Measurements from ENCODE around the gene ABAT.
"Not testable (repeated sequence)": the region's sequence is repeated elsewhere in the genome, so short reads cannot be mapped to it uniquely, and the experiment has no call there.

The ABAT gene

GRCh38 chr16:8795091-8795490, 120.7 kb downstream of the ABAT start:
- no peak for DNase-seq

GRCh38 chr16:8795818-8796217, 121.4 kb downstream of the ABAT start:
- no peak for DNase-seq

GRCh38 chr16:8796469-8797363, 122.3 kb downstream of the ABAT start:
- DNase-seq: no peak

GRCh38 chr16:8797364-8798173, 123.2 kb downstream of the ABAT start, which contains the start of the genes PMM2 and TMEM186:
TSS of gene PMM2 (plus strand) at chr16:8797839. CDS start at chr16:8797883, 44 bp downstream.
TSS of gene TMEM186 (minus strand) at chr16:8797639. CDS start at chr16:8797614, 25 bp downstream.
- DNase-seq: peak; percentile 98

GRCh38 chr16:8798174-8798527, 123.7 kb downstream of the ABAT start:
- DNase-seq: peak; percentile 26

GRCh38 chr16:8798535-8799157, 124.2 kb downstream of the ABAT start:
- no peak for DNase-seq

- DNase-seq: no peak
Observed at GRCh38 chr16:8801701-8802100, 127.3 kb downstream of the ABAT start.

GRCh38 chr16:8803733-8804132, 129.3 kb downstream of the ABAT start:
- DNase-seq: not testable (repeated sequence)

GRCh38 chr16:8804313-8804712, 129.9 kb downstream of the ABAT start:
- DNase-seq: no peak

- no peak for DNase-seq
Observed at GRCh38 chr16:8806272-8806983, 132.0 kb downstream of the ABAT start.

GRCh38 chr16:8807189-8807588, 132.8 kb downstream of the ABAT start:
- DNase-seq: no peak

- no peak for DNase-seq
Observed at GRCh38 chr16:8808009-8808408, 133.6 kb downstream of the ABAT start.

GRCh38 chr16:8808613-8809353, 134.4 kb downstream of the ABAT start:
- no peak for DNase-seq

GRCh38 chr16:8812162-8812843, 137.9 kb downstream of the ABAT start:
- DNase-seq: no peak

GRCh38 chr16:8814095-8814806, 139.8 kb downstream of the ABAT start:
- no peak for DNase-seq

- DNase-seq: peak; percentile 26
Observed at GRCh38 chr16:8816967-8817655, 142.7 kb downstream of the ABAT start.

- DNase-seq: no peak
Observed at GRCh38 chr16:8818504-8819270, 144.3 kb downstream of the ABAT start.

GRCh38 chr16:8819411-8820034, 145.1 kb downstream of the ABAT start:
- no peak for DNase-seq

GRCh38 chr16:8822403-8822802, 148.0 kb downstream of the ABAT start:
- no peak for DNase-seq
